ENCODE measurements around the gene C9orf78. TPM values are rescaled to one million over a fixed set of nuclear protein-coding genes. Genes with fewer than 3 reads are reported as not detected.

Gene C9orf78
- total and polyA plus RNA-seq, 2 experiments from 2014 or later = 34.4 to 84.6 TPM

DNA sequence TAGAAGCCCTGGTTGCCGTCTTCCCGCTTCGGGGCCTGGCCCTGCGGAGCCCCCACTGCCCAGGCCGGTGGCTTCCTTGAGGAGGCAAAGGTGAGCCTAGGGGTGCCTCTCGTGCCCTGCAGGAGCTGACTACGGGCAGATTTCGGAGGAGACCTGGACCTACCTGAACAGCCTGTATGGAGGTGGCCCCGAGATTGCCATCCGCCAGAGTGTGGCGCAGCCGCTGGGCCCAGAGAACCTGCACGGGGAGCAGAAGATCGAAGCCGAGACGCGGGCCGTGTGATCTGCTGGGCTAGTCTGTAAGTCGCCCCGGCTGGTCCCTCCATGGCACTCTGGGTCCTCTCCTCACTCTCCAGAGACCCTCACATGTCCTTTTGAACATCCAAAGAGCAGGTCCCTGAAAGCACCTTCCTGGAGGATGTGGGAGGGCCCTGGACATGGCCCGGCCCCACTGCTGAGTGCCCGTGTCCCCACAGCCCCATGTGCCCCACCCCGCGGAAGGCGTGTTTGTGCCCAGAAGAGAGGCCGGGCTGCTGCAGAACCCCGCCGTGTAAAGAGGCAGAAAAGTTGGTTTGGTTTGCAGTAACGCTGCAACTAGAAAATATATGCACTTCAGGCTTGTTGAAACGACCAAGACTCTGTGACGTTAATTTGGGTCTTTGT, 45.0 kb upstream of the C9orf78 start (continued):
- TF ChIP-seq, protein P1, sequence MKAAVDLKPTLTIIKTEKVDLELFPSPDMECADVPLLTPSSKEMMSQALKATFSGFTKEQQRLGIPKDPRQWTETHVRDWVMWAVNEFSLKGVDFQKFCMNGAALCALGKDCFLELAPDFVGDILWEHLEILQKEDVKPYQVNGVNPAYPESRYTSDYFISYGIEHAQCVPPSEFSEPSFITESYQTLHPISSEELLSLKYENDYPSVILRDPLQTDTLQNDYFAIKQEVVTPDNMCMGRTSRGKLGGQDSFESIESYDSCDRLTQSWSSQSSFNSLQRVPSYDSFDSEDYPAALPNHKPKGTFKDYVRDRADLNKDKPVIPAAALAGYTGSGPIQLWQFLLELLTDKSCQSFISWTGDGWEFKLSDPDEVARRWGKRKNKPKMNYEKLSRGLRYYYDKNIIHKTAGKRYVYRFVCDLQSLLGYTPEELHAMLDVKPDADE (IDR thresholded peaks at IDR 0.05) = no peak
- TF ChIP-seq POLR2AphosphoS5 (IDR thresholded peaks at IDR 0.05; ENCODE audit: low read depth) = no peak
- no peak for TF ChIP-seq EZH2 (IDR thresholded peaks at IDR 0.05; ENCODE audit: low read depth, unreplicated experiment)
- TF ChIP-seq ZNF114 (CRISPR knock-in tag; IDR thresholded peaks at IDR 0.05) = no peak
- TF ChIP-seq ZNF331 (CRISPR knock-in tag; IDR thresholded peaks at IDR 0.05; ENCODE audit: low read depth) = no peak
- TF ChIP-seq NANOG (IDR thresholded peaks at IDR 0.05; ENCODE audit: borderline replicate concordance) = no peak
- no peak for TF ChIP-seq JUNB (IDR thresholded peaks at IDR 0.05; ENCODE audit: unreplicated experiment)
- no peak for TF ChIP-seq STAT1 (IDR thresholded peaks at IDR 0.05; ENCODE audit: unreplicated experiment)

GRCh38 chr9:129879103-129879699, 44.1 kb upstream of the C9orf78 start:
- no peaks in the 10 kb centered on the region for H3K36me3 ChIP-seq (ENCODE audit: insufficient read depth)
- DNase-seq (ENCODE audit: low spot score) (no peak), ATAC-seq (no peak)
- Mint-ChIP-seq H3K36me3 (ENCODE audit: low read depth) (no peaks in the 10 kb centered on the region), H3K4me1 (peaks cover 17% of the 10 kb centered on the region), H3K27me3 (ENCODE audit: insufficient read depth, low read depth, poor library complexity) (peaks cover 8% of the 10 kb centered on the region), H3K4me3 (no peak overlapping the region), H3K9me3 (no peaks in the 10 kb centered on the region), H3K27ac (no peak overlapping the region)
- no peaks in the 10 kb centered on the region; the same call in 1 of the 2 replicates for H3F3A ChIP-seq (replicated peaks; ENCODE audit: low read depth)
- no peaks in the 10 kb centered on the region for H3K9me2 ChIP-seq (ENCODE audit: insufficient read depth)
- peaks cover 8% of the 10 kb centered on the region for H3K4me1 ChIP-seq (ENCODE audit: insufficient read depth)
- no peaks in the 10 kb centered on the region for H4K20me1 ChIP-seq (replicated peaks; ENCODE audit: insufficient read depth)
- H3K27me3 ChIP-seq (ENCODE audit: insufficient read depth) = no peaks in the 10 kb centered on the region
- no peaks in the 10 kb centered on the region for H3K79me2 ChIP-seq (replicated peaks; ENCODE audit: insufficient read depth)
- no peak overlapping the region for H3K4me3 ChIP-seq
- H2AFZ ChIP-seq = no peak overlapping the region
- no peak overlapping the region for H3K4me2 ChIP-seq
- no peak overlapping the region for H3K27ac ChIP-seq (ENCODE audit: low read depth)
- TF ChIP-seq, protein P1 (IDR thresholded peaks at IDR 0.05) = no peak
- TF ChIP-seq, protein P2, sequence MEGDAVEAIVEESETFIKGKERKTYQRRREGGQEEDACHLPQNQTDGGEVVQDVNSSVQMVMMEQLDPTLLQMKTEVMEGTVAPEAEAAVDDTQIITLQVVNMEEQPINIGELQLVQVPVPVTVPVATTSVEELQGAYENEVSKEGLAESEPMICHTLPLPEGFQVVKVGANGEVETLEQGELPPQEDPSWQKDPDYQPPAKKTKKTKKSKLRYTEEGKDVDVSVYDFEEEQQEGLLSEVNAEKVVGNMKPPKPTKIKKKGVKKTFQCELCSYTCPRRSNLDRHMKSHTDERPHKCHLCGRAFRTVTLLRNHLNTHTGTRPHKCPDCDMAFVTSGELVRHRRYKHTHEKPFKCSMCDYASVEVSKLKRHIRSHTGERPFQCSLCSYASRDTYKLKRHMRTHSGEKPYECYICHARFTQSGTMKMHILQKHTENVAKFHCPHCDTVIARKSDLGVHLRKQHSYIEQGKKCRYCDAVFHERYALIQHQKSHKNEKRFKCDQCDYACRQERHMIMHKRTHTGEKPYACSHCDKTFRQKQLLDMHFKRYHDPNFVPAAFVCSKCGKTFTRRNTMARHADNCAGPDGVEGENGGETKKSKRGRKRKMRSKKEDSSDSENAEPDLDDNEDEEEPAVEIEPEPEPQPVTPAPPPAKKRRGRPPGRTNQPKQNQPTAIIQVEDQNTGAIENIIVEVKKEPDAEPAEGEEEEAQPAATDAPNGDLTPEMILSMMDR (conservative IDR thresholded peaks at IDR 0.05; ENCODE audit: low read depth in 2 of 2) = no peak
- TF ChIP-seq EZH2phosphoT487 (IDR thresholded peaks at IDR 0.05; ENCODE audit: unreplicated experiment) = no peak
- no peak for TF ChIP-seq ZNF114 (CRISPR knock-in tag; IDR thresholded peaks at IDR 0.05)
- no peak for TF ChIP-seq POLR2AphosphoS5 (IDR thresholded peaks at IDR 0.05; ENCODE audit: low read depth)
- TF ChIP-seq REST (IDR thresholded peaks at IDR 0.05; ENCODE audit: unreplicated experiment) = no peak
